HUES6 (cell line): ENCODE data around the gene TTC12.

Experiments
- H3K27ac ChIP-seq: 2 replicates; pipeline ENCODE4 v1.7.0; 2013; ENCODE audit warnings: low read depth, mild to moderate bottlenecking, low read length, inconsistent platforms
- H3K27me3 ChIP-seq: 2 replicates; pipeline ENCODE4 v1.6.1; 2013; ENCODE audit warnings: low read length; ENCODE audit not compliant: control insufficient read depth, insufficient read depth
- H3K36me3 ChIP-seq: 2 replicates; pipeline ENCODE4 v1.6.1; 2013; ENCODE audit warnings: low read length; ENCODE audit not compliant: control insufficient read depth, insufficient read depth
- H3K4me1 ChIP-seq: 2 replicates; pipeline ENCODE4 v1.6.1; 2013; ENCODE audit warnings: low read length; ENCODE audit not compliant: control insufficient read depth, insufficient read depth
- H3K4me3 ChIP-seq: 2 replicates; pipeline ENCODE4 v1.5.1; 2013; ENCODE audit warnings: low read depth, low read length
- H3K9ac ChIP-seq: one replicate; pipeline ENCODE4 v1.6.1; 2013; ENCODE audit warnings: mild to moderate bottlenecking, low read length
- H3K9me3 ChIP-seq: 2 replicates; pipeline ENCODE4 v1.6.1; 2013; ENCODE audit warnings: low read depth, low read length; ENCODE audit not compliant: control insufficient read depth, insufficient read depth

TTC12 gene

GRCh38 chr11:113373981-113374560, 59.7 kb downstream of the TTC12 start:
- H3K9me3 ChIP-seq = no peaks in the 10 kb centered on the region
- H3K27me3 ChIP-seq = no peaks in the 10 kb centered on the region
- peaks cover 27% of the 10 kb centered on the region for H3K4me1 ChIP-seq
- H3K27ac ChIP-seq = no peak overlapping the region
- no peak overlapping the region for H3K9ac ChIP-seq
- H3K36me3 ChIP-seq = no peaks in the 10 kb centered on the region
- H3K4me3 ChIP-seq = no peak overlapping the region

DNA sequence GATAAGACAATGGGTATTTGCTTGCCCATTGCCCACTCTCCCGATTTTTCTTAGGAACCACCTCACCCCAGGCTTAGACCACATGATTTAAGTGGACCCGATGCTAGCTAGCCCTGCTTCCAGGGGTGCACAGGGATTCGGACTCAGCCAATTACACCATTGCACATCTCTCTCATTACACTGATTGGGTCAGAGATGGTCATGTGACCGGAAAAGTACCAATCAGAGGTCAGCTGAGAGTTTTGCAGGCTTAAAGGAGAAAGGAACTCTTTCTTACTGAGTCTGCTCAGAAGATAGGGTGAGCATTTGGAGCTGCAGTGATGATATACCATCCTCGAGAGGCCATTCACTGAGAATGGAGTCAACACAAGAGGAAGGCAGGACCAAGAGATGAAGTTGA, 61.0 kb downstream of the TTC12 start:
- Histone ChIP-seq H3K4me3 (no peak overlapping the region), H3K9me3 (no peaks in the 10 kb centered on the region), H3K36me3 (no peaks in the 10 kb centered on the region), H3K27me3 (no peaks in the 10 kb centered on the region), H3K4me1 (peaks cover 18% of the 10 kb centered on the region), H3K27ac (no peak overlapping the region), H3K9ac (no peak overlapping the region)

DNA sequence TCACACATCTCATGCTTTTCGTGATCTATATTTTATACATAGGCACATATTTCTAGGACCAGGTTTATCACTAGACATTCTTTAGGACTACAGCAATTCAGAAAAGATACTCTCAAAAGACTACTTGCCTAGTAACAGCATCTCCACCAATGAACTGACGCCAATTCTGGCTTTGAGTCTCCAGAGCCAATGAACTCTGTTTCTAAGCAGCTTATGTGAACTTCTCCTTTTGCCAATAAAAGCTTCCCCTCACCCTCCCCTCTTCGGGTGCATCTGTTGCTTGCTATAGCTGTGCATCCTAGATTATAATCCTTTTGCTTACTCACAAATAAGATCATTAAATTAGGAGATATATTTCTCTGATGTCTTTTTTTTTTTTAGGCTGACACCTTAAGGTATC, 61.8 kb downstream of the TTC12 start:
- H3K4me1 ChIP-seq = peaks cover 16% of the 10 kb centered on the region
- H3K9ac ChIP-seq = no peak overlapping the region
- H3K4me3 ChIP-seq = no peak overlapping the region
- H3K27ac ChIP-seq = no peak overlapping the region
- no peaks in the 10 kb centered on the region for H3K36me3 ChIP-seq
- H3K9me3 ChIP-seq = no peaks in the 10 kb centered on the region
- no peaks in the 10 kb centered on the region for H3K27me3 ChIP-seq

GRCh38 chr11:113377681-113378412, 63.5 kb downstream of the TTC12 start:
- no peaks in the 10 kb centered on the region for H3K9me3 ChIP-seq
- no peaks in the 10 kb centered on the region for H3K36me3 ChIP-seq
- H3K4me3 ChIP-seq = no peak overlapping the region
- no peak overlapping the region for H3K27ac ChIP-seq
- H3K27me3 ChIP-seq = no peaks in the 10 kb centered on the region
- no peak overlapping the region for H3K9ac ChIP-seq
- H3K4me1 ChIP-seq = peaks cover 16% of the 10 kb centered on the region

DNA sequence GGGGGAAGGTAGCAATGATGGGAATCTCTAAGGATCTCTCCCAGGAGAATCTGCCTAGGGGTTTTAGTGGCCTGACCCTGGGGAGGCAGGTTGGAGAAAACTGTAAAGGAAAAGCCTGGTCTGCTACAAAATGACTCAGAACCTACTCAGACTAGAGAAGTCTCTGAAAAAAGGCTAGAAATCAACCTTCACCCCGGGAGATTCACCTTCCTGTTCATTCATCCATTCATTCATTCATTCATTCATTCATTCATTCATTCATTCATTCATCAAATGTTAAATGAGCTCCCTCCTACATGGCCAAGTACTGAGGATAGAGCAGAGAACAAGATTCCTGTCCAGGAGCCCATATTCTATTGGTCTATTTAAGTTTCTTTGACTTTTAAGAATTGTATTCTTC, 64.3 kb downstream of the TTC12 start:
- peaks cover 16% of the 10 kb centered on the region for H3K4me1 ChIP-seq
- H3K4me3 ChIP-seq = no peak overlapping the region
- no peaks in the 10 kb centered on the region for H3K27me3 ChIP-seq
- no peaks in the 10 kb centered on the region for H3K36me3 ChIP-seq
- H3K9ac ChIP-seq = no peak overlapping the region
- no peaks in the 10 kb centered on the region for H3K9me3 ChIP-seq
- no peak overlapping the region for H3K27ac ChIP-seq

DNA sequence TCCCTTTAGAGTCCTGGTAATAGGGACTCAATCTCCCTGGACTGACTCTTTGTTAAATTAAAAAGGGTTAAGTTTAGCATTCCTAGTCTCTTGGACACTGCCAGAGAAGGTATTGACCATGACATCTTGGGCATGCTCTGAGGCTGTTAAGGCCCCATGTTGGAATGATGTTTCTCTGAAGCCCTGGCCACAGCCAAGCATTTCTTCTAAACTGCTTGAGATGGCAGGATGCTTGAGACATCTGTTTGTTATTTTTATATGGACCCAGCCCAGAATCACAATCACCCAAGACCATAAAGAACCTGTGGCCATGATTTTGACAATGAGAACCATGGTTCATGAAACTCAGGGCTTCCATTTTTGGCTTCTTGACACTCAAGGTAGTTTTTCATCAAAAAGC, 67.7 kb downstream of the TTC12 start:
- no peak overlapping the region for H3K9ac ChIP-seq
- H3K27ac ChIP-seq = no peak overlapping the region
- peaks cover 8% of the 10 kb centered on the region for H3K27me3 ChIP-seq
- no peak overlapping the region for H3K4me3 ChIP-seq
- H3K9me3 ChIP-seq = no peaks in the 10 kb centered on the region
- H3K36me3 ChIP-seq = no peaks in the 10 kb centered on the region
- H3K4me1 ChIP-seq = peaks cover 20% of the 10 kb centered on the region

GRCh38 chr11:113384551-113384950, 70.2 kb downstream of the TTC12 start:
- H3K9ac ChIP-seq = no peak overlapping the region
- peaks cover 16% of the 10 kb centered on the region for H3K27me3 ChIP-seq
- H3K27ac ChIP-seq = no peak overlapping the region
- peaks cover 26% of the 10 kb centered on the region for H3K4me1 ChIP-seq
- H3K4me3 ChIP-seq = no peak overlapping the region
- H3K9me3 ChIP-seq = no peaks in the 10 kb centered on the region
- no peaks in the 10 kb centered on the region for H3K36me3 ChIP-seq

GRCh38 chr11:113385749-113386148, 71.4 kb downstream of the TTC12 start:
- H3K4me1 ChIP-seq = peaks cover 30% of the 10 kb centered on the region

DNA sequence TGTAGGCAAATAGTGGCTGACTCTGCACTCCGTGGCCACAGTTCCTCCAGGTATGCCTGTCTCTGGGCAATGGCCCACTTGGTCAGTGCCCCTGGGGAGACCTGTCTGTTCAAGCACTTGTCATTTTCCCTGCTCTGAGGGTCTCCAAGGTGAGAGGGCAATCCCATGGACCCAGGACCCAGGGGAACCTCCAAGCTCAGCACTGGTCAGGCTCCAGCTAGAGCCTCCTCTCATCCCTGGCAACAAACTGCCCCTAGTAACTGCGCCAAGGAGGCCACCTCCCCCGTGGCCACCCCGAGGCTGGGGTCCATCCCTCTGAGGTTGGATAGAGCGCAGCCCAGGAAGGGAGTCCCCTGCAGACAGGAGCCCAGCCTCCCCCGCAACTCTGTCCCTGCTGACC, 72.5 kb downstream of the TTC12 start:
- H3K9ac ChIP-seq = no peak overlapping the region
- H3K9me3 ChIP-seq = no peaks in the 10 kb centered on the region
- peaks cover 30% of the 10 kb centered on the region for H3K4me1 ChIP-seq
- H3K27me3 ChIP-seq = peaks cover 16% of the 10 kb centered on the region
- H3K4me3 ChIP-seq = no peak overlapping the region
- H3K27ac ChIP-seq = no peak overlapping the region
- H3K36me3 ChIP-seq = no peaks in the 10 kb centered on the region

More at GRCh38 chr11:113385749-113386148, 71.4 kb downstream of the TTC12 start:
- no peaks in the 10 kb centered on the region for H3K36me3 ChIP-seq
- no peak overlapping the region for H3K27ac ChIP-seq
- H3K9me3 ChIP-seq = no peaks in the 10 kb centered on the region
- H3K27me3 ChIP-seq = peaks cover 16% of the 10 kb centered on the region
- H3K4me3 ChIP-seq = no peak overlapping the region
- no peak overlapping the region for H3K9ac ChIP-seq

GRCh38 chr11:113387605-113388211, 73.3 kb downstream of the TTC12 start, which contains the start of gene ANKK1:
TSS of gene ANKK1 (plus strand) at chr11:113387779. CDS start at chr11:113387885, 106 bp downstream.
- Histone ChIP-seq H3K4me1 (peaks cover 30% of the 10 kb centered on the region), H3K4me3 (peak within 1 kb of the TSS; percentile 57), H3K9ac (peak within 1 kb of the TSS; percentile 61), H3K9me3 (no peaks in the 10 kb centered on the region), H3K27me3 (peaks cover 16% of the 10 kb centered on the region), H3K36me3 (no peaks in the 10 kb centered on the region), H3K27ac (no peak within 1 kb of the TSS)

- H3K9ac ChIP-seq = no peak overlapping the region
- H3K27me3 ChIP-seq = peaks cover 21% of the 10 kb centered on the region
- no peak overlapping the region for H3K27ac ChIP-seq
- no peaks in the 10 kb centered on the region for H3K9me3 ChIP-seq
- H3K4me3 ChIP-seq = no peak overlapping the region
- no peaks in the 10 kb centered on the region for H3K36me3 ChIP-seq
- peaks cover 30% of the 10 kb centered on the region for H3K4me1 ChIP-seq
These were observed 74.9 kb downstream of the TTC12 start for GRCh38 chr11:113389272-113389671.
